ENCODE results near the gene VPS4A. TPM values are rescaled to one million over a fixed set of nuclear protein-coding genes. Genes with fewer than 3 reads are reported as not detected.

Gene VPS4A
- total RNA-seq, 3 donors from 2014 or later (not counting 1 experiment from before 2014, with no cell fraction given): 60.5 to 71.5 (median 62.5) TPM

- peaks cover 22% of the 10 kb centered on the region for H3K36me3 ChIP-seq (ENCODE audit: control insufficient read depth, insufficient read depth, low read length)
- WGBS (ENCODE audit: insufficient coverage): 2% methylated on average over 59 of the region's 59 CpGs
- peak overlapping the region; percentile 53 for H3K27ac ChIP-seq (ENCODE audit: low read length)
- H3K9me3 ChIP-seq (ENCODE audit: control insufficient read depth, insufficient read depth, low read length): no peaks in the 10 kb centered on the region
- H3K4me1 ChIP-seq (ENCODE audit: control insufficient read depth, insufficient read depth, low read length): peaks cover 20% of the 10 kb centered on the region
- H3K27me3 ChIP-seq (ENCODE audit: control insufficient read depth, insufficient read depth, low read length): no peaks in the 10 kb centered on the region
- DNase-seq (peak in 1 of 2 donors; percentile 61), ATAC-seq (peak; percentile 37 to 59 (median 52))
- H3K4me3 Mint-ChIP-seq: peak overlapping the region; percentile 98
- H3K4me1 Mint-ChIP-seq: peaks cover 15 to 32% of the 10 kb centered on the region in 2 donors
- no peaks in the 10 kb centered on the region for H3K27me3 Mint-ChIP-seq (ENCODE audit: low read depth in 2 of 2)
- peak overlapping the region; percentile 49 for H3K4me3 ChIP-seq (ENCODE audit: low read length)
- no peaks in the 10 kb centered on the region for H3K9me3 Mint-ChIP-seq
- H3K36me3 Mint-ChIP-seq: no peaks in the 10 kb centered on the region
- intact Hi-C loops (cut with micrococcal nuclease): loop anchor here (1.0 kb wide), 1 partner anchor 28 kb away; the partner anchor contains the start of genes COG8 and NIP7
- peak overlapping the region; percentile 90 to 93 for H3K27ac Mint-ChIP-seq
- no peak for TF ChIP-seq CTCF (IDR thresholded peaks at IDR 0.05)
Measured at GRCh38 chr16:69311533-69312387, 610 bp downstream of the VPS4A start.

GRCh38 chr16:69313469-69313868, 2.3 kb downstream of the VPS4A start:
- Mint-ChIP-seq H3K27me3 (ENCODE audit: low read depth in 2 of 2) (no peaks in the 10 kb centered on the region), H3K36me3 (no peaks in the 10 kb centered on the region), H3K27ac (peak overlapping the region in 1 of 2 donors; percentile 75), H3K9me3 (no peaks in the 10 kb centered on the region), H3K4me1 (peaks cover 15 to 32% of the 10 kb centered on the region in 2 donors), H3K4me3 (peak overlapping the region; percentile 64)
- DNase-seq: no peak
- H3K9me3 ChIP-seq (ENCODE audit: control insufficient read depth, insufficient read depth, low read length): no peaks in the 10 kb centered on the region
- H3K36me3 ChIP-seq (ENCODE audit: control insufficient read depth, insufficient read depth, low read length): peaks cover 34% of the 10 kb centered on the region
- 99% methylated on average over 5 of the region's 5 CpGs for WGBS (ENCODE audit: insufficient coverage)
- H3K27ac ChIP-seq (ENCODE audit: low read length): no peak overlapping the region
- no peak for TF ChIP-seq CTCF (IDR thresholded peaks at IDR 0.05)
- no peak for ATAC-seq
- no peaks in the 10 kb centered on the region for H3K27me3 ChIP-seq (ENCODE audit: control insufficient read depth, insufficient read depth, low read length)
- no peak overlapping the region for H3K4me3 ChIP-seq (ENCODE audit: low read length)
- intact Hi-C loops (cut with micrococcal nuclease): no loop called here
- peaks cover 20% of the 10 kb centered on the region for H3K4me1 ChIP-seq (ENCODE audit: control insufficient read depth, insufficient read depth, low read length)

- TF ChIP-seq CTCF (IDR thresholded peaks at IDR 0.05): no peak
- intact Hi-C loops (cut with micrococcal nuclease): no loop called here
- H3K27ac Mint-ChIP-seq: no peak overlapping the region
- WGBS (ENCODE audit: insufficient coverage): 96% methylated on average over 11 of the region's 11 CpGs
- Histone ChIP-seq H3K27me3 (ENCODE audit: control insufficient read depth, insufficient read depth, low read length) (no peaks in the 10 kb centered on the region), H3K4me3 (ENCODE audit: low read length) (no peak overlapping the region), H3K27ac (ENCODE audit: low read length) (no peak overlapping the region), H3K9me3 (ENCODE audit: control insufficient read depth, insufficient read depth, low read length) (no peaks in the 10 kb centered on the region), H3K36me3 (ENCODE audit: control insufficient read depth, insufficient read depth, low read length) (peaks cover 45% of the 10 kb centered on the region), H3K4me1 (ENCODE audit: control insufficient read depth, insufficient read depth, low read length) (peaks cover 20% of the 10 kb centered on the region)
- peaks cover 15 to 27% of the 10 kb centered on the region in 2 donors for H3K4me1 Mint-ChIP-seq
- ATAC-seq (no peak), DNase-seq (no peak)
- no peaks in the 10 kb centered on the region for H3K9me3 Mint-ChIP-seq
- H3K4me3 Mint-ChIP-seq: no peak overlapping the region
- no peaks in the 10 kb centered on the region for H3K27me3 Mint-ChIP-seq (ENCODE audit: low read depth in 2 of 2)
- peaks cover 4% of the 10 kb centered on the region for H3K36me3 Mint-ChIP-seq
Measured at GRCh38 chr16:69314534-69314933, 3.4 kb downstream of the VPS4A start.

Data from natural killer cell (primary cell).